Stimulated activated CD4-positive, alpha-beta T cell treated with anti-CD3 and anti-CD28 coated beads, Interleukin-1b, Interleukin-23, amount 100 ng/mL, for 24 hours (primary cell): ENCODE measurements around the gene OGG1.

Experiments
- DNase-seq, 4 experiments: peaks; one replicate each; pipeline ENCODE4 v3.0.0-alpha.2; 2020; ENCODE audit warnings: low read depth in 4 of 4, low spot score in 1 of 4

The OGG1 gene

GRCh38 chr3:9727041-9727595 is 22.6 kb upstream of the OGG1 start:
- peak in 2 of 4 experiments; percentile 11 to 33 for DNase-seq

- DNase-seq: no peak
These were observed 22.0 kb upstream of the OGG1 start for GRCh38 chr3:9727743-9728142.

DNA sequence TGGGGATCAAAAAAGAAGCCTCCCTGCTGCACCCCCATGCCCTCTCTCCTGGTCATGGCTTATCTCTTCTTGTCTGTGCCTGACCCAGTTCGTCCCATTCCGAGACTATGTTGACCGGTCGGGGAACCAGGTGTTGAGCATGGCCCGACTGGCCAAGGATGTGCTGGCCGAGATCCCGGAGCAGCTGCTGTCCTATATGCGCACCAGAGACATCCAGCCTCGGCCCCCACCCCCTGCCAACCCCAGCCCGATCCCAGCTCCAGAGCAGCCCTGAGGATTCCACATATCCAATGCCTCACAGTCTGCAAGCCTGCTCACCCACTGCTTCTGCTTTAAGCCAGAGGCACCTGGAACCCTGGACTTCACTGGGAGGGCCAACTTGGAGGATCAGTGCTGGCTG is 20.3 kb upstream of the OGG1 start:
- DNase-seq: no peak

DNA sequence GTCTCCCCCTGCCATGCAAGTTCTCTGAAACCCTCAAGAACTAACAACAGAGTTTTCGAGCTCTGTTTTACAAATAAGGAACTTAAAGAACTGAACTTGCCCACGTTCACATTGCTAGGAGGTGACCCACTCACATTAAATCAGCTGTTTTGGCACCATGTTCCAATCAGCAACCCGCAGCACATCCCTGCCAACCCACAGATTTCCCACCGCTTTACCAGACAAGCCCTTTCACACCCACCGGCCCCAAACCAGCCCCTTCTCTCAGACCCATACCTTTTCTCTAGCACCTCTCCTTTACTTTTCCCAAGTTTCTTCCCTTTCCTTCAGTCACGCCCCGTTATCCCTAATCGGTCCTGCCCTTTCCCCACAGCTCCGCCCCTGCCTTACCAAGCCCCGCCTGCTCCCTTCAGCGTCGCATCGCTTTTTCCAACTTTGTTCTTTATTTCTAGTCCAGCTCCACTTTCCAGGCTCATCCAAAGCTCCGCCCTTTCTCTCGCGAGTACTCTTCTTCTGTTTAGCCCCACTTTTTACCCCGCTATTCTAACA is 19.0 kb upstream of the OGG1 start:
- no peak for DNase-seq

GRCh38 chr3:9731206-9732079 is 18.3 kb upstream of the OGG1 start, which contains the start of gene BRPF1:
Gene BRPF1 (plus strand): TSS chr3:9731735. CDS start chr3:9734141, 2,406 bp downstream.
- DNase-seq: peak; percentile 98 to 100 (median 100)

GRCh38 chr3:9732080-9732739 is 17.5 kb upstream of the OGG1 start:
- DNase-seq: peak in 1 of 4 experiments; percentile 18

DNA sequence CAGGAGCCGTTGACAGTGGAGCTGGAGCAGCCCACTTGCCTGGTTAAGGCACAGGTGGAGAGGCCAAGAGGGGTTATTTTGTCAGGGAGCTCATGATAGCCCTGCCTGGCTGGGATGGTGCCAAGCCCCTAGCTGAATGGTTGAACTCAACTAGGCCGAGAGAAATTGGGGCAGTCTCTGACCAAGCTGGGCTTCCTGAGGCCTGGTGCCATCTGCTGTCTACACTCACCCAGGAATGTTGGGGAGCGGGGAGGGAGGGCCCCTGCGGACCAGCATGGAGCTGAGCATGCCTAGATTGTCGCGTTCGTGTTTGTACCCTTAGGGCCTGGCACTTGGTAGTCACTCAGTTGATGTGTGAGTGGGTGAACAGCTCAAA is 17.0 kb upstream of the OGG1 start:
- DNase-seq: no peak

- no peak for DNase-seq
These were observed 12.9 kb upstream of the OGG1 start for GRCh38 chr3:9736831-9737230.

DNA sequence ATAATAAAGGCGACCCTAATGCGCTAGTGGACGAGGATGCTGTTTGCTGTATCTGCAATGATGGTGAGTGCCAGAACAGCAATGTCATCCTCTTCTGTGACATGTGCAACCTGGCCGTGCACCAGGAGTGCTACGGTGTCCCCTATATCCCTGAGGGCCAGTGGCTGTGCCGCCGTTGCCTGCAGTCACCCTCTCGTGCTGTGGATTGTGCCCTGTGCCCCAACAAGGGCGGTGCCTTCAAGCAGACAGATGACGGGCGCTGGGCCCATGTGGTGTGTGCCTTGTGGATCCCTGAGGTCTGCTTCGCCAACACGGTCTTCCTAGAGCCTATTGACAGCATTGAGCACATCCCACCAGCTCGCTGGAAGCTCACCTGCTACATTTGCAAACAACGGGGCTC is 10.6 kb upstream of the OGG1 start:
- no peak for DNase-seq

DNA sequence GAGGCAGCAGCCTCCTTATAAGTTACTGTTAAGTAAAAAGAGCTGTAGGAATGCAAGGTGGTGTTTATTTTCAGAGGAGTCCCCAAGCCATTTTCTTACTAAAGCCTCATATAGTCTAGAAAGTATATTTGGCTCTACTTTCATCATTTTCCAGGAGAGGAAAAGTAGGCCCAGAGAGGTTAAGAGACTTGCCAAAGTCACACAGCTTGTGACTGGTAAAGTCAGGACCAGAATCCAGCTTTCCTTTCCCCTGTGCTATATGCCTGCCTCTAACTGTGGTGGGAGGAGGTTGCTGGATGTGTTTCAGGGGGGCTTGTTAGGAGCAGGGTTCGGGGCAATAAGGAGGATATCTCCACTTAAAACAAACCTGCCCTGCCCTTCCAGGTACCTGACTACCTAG is 7.2 kb upstream of the OGG1 start:
- no peak for DNase-seq

- no peak for DNase-seq
These were observed 6.2 kb upstream of the OGG1 start for GRCh38 chr3:9743548-9743947.

GRCh38 chr3:9744162-9744561 is 5.6 kb upstream of the OGG1 start:
- no peak for DNase-seq

DNA sequence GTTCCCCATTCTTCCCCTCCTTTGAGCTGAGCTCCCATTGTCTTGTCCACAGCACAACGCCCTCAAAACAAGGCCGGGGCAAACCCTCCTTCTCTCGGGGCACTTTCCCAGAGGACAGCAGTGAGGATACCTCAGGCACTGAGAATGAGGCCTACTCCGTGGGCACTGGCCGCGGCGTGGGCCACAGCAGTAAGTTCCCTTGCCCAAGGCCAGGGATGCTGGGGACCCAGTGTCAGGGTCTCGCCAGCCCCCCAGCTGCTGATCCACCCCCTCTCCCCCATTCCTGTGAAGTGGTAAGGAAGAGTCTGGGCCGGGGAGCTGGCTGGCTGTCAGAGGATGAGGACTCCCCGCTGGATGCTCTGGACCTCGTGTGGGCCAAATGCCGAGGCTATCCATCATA is 4.2 kb upstream of the OGG1 start:
- no peak for DNase-seq

DNA sequence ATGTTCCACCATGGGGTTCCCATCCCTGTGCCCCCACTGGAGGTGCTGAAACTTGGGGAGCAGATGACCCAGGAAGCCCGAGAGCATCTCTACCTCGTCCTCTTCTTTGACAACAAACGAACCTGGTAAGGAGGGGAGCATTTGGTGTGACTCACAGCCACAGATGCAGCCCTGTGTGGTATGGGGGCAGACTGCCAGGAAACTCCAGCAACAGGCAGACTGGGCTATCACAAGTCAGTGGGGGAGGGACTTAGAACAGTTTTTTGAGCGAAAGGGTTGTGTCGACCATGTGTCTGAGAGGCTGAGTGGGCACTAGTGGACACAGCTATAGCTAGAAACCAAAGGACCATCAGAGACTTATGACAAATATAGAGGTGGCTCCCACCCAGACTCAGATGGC is 3.4 kb upstream of the OGG1 start:
- DNase-seq: no peak

GRCh38 chr3:9747267-9747666 is 2.5 kb upstream of the OGG1 start:
- no peak for DNase-seq

DNA sequence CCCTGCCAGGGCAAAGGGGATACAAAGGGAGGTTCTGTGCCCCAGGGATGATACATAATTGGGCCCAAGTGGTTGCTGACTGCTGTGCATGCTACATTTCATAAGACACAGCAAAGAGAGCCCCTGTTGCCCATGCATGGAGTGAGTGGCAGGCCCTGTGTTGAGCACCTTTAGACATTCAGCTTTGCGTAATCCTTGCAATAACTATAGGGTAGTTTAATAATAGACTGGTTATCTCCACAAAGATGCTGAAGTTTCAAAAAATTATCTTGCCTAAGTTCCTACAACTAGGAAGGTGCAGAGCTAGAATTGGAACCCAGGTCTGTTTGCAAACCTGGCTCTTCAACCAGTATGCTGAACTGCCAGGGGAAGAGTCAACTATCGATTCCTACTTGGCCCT is 1.7 kb upstream of the OGG1 start:
- no peak for DNase-seq

DNA sequence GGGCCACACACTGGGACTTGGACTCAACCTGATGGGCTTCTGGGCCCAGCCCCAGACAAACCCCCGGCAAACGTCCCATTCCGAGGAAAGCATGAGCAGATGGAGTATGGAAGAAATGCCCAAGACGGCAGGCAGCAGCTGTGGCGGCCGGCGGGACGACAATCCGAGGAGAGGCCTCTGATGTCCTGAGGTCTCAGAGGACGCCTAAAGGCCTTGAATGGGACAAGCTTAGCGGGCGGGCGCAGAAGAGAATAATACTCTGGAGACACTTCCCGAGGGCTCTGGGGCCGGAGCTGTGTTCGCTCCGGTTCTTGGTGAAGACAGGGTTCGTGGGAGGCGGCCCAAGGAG is 482 bp upstream of the OGG1 start:
- DNase-seq: no peak

DNA sequence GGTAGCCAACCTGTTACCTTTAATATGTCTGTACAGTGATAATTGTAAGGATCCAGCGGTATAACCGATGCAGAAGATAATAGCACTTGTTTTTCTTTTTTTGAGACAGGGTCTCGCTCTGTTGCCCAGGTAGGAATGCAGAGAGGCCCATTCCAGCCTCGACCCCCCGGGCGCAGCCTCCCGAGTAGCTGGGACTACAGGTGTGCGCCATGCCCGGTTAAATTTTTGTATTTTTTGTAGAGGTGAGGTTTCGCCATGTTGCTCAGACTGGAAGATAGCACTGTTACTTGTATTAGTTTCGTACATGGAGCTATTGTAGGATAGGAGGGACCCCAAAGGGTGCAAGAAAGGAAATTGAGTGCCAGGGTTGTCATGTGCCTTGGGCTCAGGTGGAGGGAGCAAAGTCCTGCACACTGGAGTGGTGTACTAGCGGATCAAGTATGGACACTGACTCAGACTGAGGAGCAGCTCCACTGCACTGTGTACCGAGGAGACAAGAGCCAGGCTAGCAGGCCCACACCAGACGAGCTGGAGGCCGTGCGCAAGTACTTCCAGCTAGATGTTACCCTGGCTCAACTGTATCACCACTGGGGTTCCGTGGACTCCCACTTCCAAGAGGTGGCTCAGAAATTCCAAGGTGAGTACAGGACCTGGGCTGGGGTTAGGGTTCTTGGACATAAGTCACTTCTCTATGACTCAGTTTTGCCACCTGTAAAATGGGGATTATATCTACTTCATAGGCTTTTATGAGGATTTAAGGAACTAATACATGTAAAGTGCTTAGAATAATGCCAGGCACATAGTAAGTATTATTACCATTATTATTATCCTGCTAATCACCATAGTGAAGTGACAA is 1.0 kb downstream of the OGG1 start:
- no peak for DNase-seq

DNA sequence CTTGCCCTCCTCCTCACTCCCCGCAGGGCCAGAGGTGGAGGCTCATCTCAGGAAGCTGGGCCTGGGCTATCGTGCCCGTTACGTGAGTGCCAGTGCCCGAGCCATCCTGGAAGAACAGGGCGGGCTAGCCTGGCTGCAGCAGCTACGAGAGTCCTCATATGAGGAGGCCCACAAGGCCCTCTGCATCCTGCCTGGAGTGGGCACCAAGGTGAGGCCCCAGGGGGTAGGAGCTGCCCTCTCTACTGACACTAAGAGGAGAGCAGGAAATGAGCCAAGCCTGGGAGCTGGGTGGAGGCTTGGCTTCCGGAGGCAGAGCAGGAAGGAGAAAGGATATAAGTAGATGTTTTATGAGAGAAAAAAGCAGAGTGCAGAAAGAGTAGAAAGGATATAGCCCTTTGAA is 4.9 kb downstream of the OGG1 start:
- DNase-seq: no peak

GRCh38 chr3:9757427-9757826 is 7.7 kb downstream of the OGG1 start:
- no peak for DNase-seq
